BLaER1 (cell line): ENCODE data around the gene FBLN1.
A peak's percentile ranks its signal among the peaks of the same experiment; 100 is the strongest.
"Not testable (repeated sequence)": the region's sequence is repeated elsewhere in the genome, so short reads cannot be mapped to it uniquely, and the experiment has no call there.

Experiments used
- H3K27ac ChIP-seq: shearing (Covaris generic); formaldehyde crosslinking; 2 replicates; pipeline ENCODE4 v1.8.1; 2022
- H3K27me3 ChIP-seq: shearing (Covaris generic); formaldehyde crosslinking; 2 replicates; pipeline ENCODE4 v1.8.1; 2022
- H3K36me3 ChIP-seq: shearing (Covaris generic); formaldehyde crosslinking; 2 replicates; pipeline ENCODE4 v1.8.1; 2022
- H3K4me1 ChIP-seq: shearing (Covaris generic); formaldehyde crosslinking; 2 replicates; pipeline ENCODE4 v1.8.1; 2022
- H3K4me2 ChIP-seq: shearing (Covaris generic); formaldehyde crosslinking; 2 replicates; pipeline ENCODE4 v1.8.1; 2022
- H3K4me3 ChIP-seq: shearing (Covaris generic); formaldehyde crosslinking; 2 replicates; pipeline ENCODE4 v1.8.1; 2022
- H3K9ac ChIP-seq: shearing (Covaris generic); formaldehyde crosslinking; 2 replicates; pipeline ENCODE4 v1.8.1; 2022
- H3K9me3 ChIP-seq: shearing (Covaris generic); formaldehyde crosslinking; 2 replicates; pipeline ENCODE4 v1.8.1; 2022
- H4K20me1 ChIP-seq: shearing (Covaris generic); formaldehyde crosslinking; 2 replicates; pipeline ENCODE4 v1.8.1; 2022
- Cebpa-rat ChIP-seq: shearing (Covaris generic); IDR thresholded peaks from 2 replicates; pipeline ENCODE4 v1.8.1; 2022

The FBLN1 gene

GRCh38 chr22:45462034-45462655 is 40.5 kb upstream of the FBLN1 start:
- Histone ChIP-seq H3K4me2 (no peak overlapping the region), H3K27ac (no peak overlapping the region), H3K9me3 (peaks cover 16% of the 10 kb centered on the region), H3K9ac (no peak overlapping the region), H4K20me1 (no peaks in the 10 kb centered on the region), H3K36me3 (no peaks in the 10 kb centered on the region), H3K4me1 (peaks cover 26% of the 10 kb centered on the region), H3K27me3 (no peaks in the 10 kb centered on the region), H3K4me3 (no peak overlapping the region)
- TF ChIP-seq Cebpa-rat, result no peak

DNA sequence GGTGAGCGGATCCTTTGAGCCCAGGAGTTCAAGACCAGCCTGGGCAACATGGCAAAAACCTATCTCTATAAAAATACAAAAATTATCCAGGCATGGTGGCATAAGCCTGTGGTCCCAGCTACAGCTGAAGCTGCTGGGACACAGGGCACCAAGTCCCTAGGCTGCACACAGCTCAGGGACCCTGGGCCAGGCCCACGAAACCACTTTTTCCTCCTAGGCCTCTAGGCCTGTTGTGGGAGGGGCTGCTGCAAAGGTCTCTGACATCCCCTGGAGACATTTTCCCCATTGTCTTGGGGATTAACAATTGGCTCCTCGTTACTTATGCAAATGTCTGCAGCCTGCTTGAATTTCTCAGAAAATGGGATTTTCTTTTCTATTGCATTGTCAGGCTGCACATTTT is 39.0 kb upstream of the FBLN1 start:
- Histone ChIP-seq H3K4me1 (peaks cover 27% of the 10 kb centered on the region), H3K9me3 (peaks cover 16% of the 10 kb centered on the region)
- H3K4me3 ChIP-seq, H3K27ac ChIP-seq, H3K9ac ChIP-seq, H3K36me3 ChIP-seq, H3K4me2 ChIP-seq, H4K20me1 ChIP-seq, H3K27me3 ChIP-seq: not testable (repeated sequence)

DNA sequence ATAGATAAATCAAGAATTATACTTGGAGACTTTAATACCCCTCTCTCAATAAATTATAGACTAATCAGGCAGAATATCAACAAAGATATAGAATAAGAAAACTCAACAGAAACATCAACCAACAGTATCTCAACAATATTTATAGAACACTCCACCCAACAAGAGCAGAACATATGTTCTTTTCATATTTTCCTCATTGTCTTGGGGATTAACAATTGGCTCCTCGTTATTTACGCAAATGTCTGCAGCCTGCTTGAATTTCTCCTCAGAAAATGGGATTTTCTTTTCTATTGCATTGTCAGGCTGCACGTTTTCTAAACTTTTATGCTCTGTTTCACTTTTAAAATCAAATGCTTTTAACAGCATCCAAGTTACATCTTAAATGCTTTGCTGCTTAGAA is 37.0 kb upstream of the FBLN1 start:
- Histone ChIP-seq H3K4me1 (peaks cover 27% of the 10 kb centered on the region), H3K4me3 (no peak overlapping the region), H3K27me3 (no peaks in the 10 kb centered on the region), H3K9ac (no peak overlapping the region), H3K9me3 (peaks cover 16% of the 10 kb centered on the region), H4K20me1 (no peaks in the 10 kb centered on the region), H3K36me3 (no peaks in the 10 kb centered on the region), H3K27ac (no peak overlapping the region), H3K4me2 (no peak overlapping the region)
- no peak for TF ChIP-seq Cebpa-rat

- no peak for TF ChIP-seq Cebpa-rat
- Histone ChIP-seq H3K4me3 (no peak overlapping the region), H3K27me3 (no peaks in the 10 kb centered on the region), H3K9ac (no peak overlapping the region), H3K4me2 (peak overlapping the region; percentile 27; the same call in 1 of the 2 replicates), H4K20me1 (no peaks in the 10 kb centered on the region), H3K27ac (no peak overlapping the region), H3K4me1 (peaks cover 19% of the 10 kb centered on the region), H3K36me3 (no peaks in the 10 kb centered on the region), H3K9me3 (peaks cover 8% of the 10 kb centered on the region)
Measured at GRCh38 chr22:45468872-45469271, 33.8 kb upstream of the FBLN1 start.

GRCh38 chr22:45469281-45470073 is 33.2 kb upstream of the FBLN1 start:
- Histone ChIP-seq H3K4me2 (peak overlapping the region; percentile 27; the same call in 1 of the 2 replicates), H3K36me3 (no peaks in the 10 kb centered on the region), H3K9ac (no peak overlapping the region), H3K27me3 (no peaks in the 10 kb centered on the region), H3K4me3 (no peak overlapping the region), H4K20me1 (no peaks in the 10 kb centered on the region), H3K27ac (no peak overlapping the region; the same call in 1 of the 2 replicates), H3K4me1 (peaks cover 23% of the 10 kb centered on the region), H3K9me3 (peaks cover 6% of the 10 kb centered on the region; the same call in 1 of the 2 replicates)
- TF ChIP-seq Cebpa-rat, result no peak

DNA sequence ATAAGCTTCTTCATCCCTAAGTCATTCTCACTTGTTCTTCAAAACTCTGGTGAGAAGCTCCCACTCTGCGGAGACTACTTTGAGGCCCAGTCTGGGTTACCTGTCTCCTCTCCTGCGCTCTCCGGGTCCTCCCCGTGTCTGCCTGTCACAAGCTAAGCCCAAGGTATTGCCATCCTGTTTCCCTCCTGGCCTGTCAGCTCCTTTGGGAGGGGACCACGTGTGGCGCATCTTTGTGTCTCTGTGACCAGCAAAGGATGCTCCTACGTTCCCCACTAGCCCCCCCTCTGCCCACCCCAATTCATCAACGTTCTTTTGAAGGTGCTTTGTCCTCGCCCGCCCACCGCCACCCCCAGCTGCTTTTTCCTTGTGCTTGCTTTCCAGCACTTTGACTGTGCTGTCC is 31.8 kb upstream of the FBLN1 start:
- Histone ChIP-seq H3K27me3 (no peaks in the 10 kb centered on the region), H3K4me3 (no peak overlapping the region), H4K20me1 (no peaks in the 10 kb centered on the region), H3K4me2 (no peak overlapping the region), H3K9ac (no peak overlapping the region), H3K36me3 (no peaks in the 10 kb centered on the region), H3K9me3 (peaks cover 6% of the 10 kb centered on the region; the same call in 1 of the 2 replicates), H3K4me1 (peaks cover 34% of the 10 kb centered on the region), H3K27ac (no peak overlapping the region)
- TF ChIP-seq Cebpa-rat, result no peak

DNA sequence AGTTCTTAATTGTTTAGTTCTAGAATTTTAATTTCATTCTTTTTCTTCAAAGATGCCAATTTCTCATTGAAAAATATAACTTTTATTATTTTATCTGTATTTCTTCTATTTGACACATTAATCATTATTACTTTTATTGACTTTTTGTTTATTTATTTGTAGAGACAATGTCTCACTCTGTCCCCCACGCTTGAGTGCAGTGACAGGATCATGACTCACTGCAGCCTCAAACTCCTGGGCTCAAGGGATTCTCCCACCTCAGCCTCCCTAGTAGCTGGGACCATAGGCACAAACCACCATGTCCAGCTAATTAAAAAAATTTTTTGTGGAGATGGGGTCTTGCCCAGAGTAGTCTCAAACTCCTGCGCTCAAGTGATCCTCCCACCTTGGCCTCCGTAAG is 30.3 kb upstream of the FBLN1 start:
- TF ChIP-seq Cebpa-rat, result no peak
- Histone ChIP-seq H3K27me3 (no peaks in the 10 kb centered on the region), H3K4me1 (peaks cover 39% of the 10 kb centered on the region), H3K36me3 (no peaks in the 10 kb centered on the region), H3K9me3 (no peaks in the 10 kb centered on the region; the same call in 1 of the 2 replicates), H3K27ac (no peak overlapping the region), H3K4me2 (no peak overlapping the region), H3K9ac (no peak overlapping the region), H3K4me3 (no peak overlapping the region), H4K20me1 (no peaks in the 10 kb centered on the region)

- H3K4me3 ChIP-seq, result no peak overlapping the region
- peaks cover 37% of the 10 kb centered on the region for H3K4me1 ChIP-seq
- H3K27ac ChIP-seq, result no peak overlapping the region
- no peaks in the 10 kb centered on the region for H3K27me3 ChIP-seq
- H4K20me1 ChIP-seq, result no peaks in the 10 kb centered on the region
- no peak for TF ChIP-seq Cebpa-rat
- H3K4me2 ChIP-seq, result peak overlapping the region; percentile 33; the same call in 1 of the 2 replicates
- no peaks in the 10 kb centered on the region for H3K36me3 ChIP-seq
- H3K9me3 ChIP-seq, result no peaks in the 10 kb centered on the region
- H3K9ac ChIP-seq, result no peak overlapping the region
Measured at GRCh38 chr22:45473626-45474237, 29.0 kb upstream of the FBLN1 start.

DNA sequence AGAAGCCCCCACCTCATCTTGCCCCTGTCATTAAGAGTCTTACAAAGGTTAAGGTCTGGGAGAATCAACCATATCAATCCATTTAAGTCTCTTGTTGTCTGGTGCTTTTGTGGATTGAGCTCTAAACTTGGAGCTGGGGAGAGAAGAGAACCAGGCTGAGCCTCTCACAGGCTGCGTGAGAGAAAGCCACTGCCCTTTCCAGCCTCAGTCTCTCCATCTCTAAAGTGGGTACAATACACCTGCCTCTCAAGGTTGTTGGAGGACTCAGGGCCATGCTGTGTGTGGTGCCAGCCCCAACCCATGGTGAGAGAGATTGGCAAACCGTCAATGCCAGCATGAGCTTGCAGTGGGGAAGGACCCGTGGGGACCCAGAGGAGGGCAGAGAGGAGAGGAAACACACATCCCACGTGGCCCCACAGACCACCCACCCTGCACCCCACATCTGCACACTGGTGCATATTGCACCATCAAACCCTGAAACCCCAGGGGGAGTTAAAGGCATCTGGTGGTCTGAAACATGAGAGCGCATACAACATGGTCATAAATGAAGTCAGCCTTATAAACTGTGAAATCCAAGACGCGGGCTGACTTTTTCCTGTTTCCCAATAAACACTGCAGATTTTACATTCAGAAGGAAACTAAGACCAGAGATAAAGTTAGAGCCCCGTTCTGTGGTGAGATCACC is 27.5 kb upstream of the FBLN1 start:
- no peak overlapping the region for H3K9ac ChIP-seq
- no peak for TF ChIP-seq Cebpa-rat
- H3K4me3 ChIP-seq, result no peak overlapping the region
- no peaks in the 10 kb centered on the region for H3K36me3 ChIP-seq
- no peak overlapping the region for H3K27ac ChIP-seq
- peak overlapping the region; percentile 56 for H3K4me2 ChIP-seq
- H3K9me3 ChIP-seq, result no peaks in the 10 kb centered on the region
- H4K20me1 ChIP-seq, result no peaks in the 10 kb centered on the region
- no peaks in the 10 kb centered on the region for H3K27me3 ChIP-seq
- H3K4me1 ChIP-seq, result peaks cover 25% of the 10 kb centered on the region
